22Rv1 (cell line): ENCODE results near the gene PPIH.
"Not testable (repeated sequence)": the region's sequence is repeated elsewhere in the genome, so short reads cannot be mapped to it uniquely, and the experiment has no call there.

Source experiments
- H3K27ac ChIP-seq: fragments of 450-650 bp; 2 replicates; pipeline ENCODE4 v1.5.1; 2017
- ZFX ChIP-seq: fragments of 450-650 bp; IDR thresholded peaks from 2 replicates; pipeline ENCODE4 v1.6.1; 2017; ENCODE audit warnings: antibody characterized with exemption, borderline replicate concordance
- TF ChIP-seq, protein P1 (sequence below): fragments of 450-650 bp; IDR thresholded peaks from 2 replicates; pipeline ENCODE4 v1.5.1; 2017; ENCODE audit warnings: mild to moderate bottlenecking

PPIH gene

GRCh38 chr1:42723511-42723910 is 65.3 kb downstream of the PPIH start:
- TF ChIP-seq ZFX: no peak
- TF ChIP-seq, protein P1, sequence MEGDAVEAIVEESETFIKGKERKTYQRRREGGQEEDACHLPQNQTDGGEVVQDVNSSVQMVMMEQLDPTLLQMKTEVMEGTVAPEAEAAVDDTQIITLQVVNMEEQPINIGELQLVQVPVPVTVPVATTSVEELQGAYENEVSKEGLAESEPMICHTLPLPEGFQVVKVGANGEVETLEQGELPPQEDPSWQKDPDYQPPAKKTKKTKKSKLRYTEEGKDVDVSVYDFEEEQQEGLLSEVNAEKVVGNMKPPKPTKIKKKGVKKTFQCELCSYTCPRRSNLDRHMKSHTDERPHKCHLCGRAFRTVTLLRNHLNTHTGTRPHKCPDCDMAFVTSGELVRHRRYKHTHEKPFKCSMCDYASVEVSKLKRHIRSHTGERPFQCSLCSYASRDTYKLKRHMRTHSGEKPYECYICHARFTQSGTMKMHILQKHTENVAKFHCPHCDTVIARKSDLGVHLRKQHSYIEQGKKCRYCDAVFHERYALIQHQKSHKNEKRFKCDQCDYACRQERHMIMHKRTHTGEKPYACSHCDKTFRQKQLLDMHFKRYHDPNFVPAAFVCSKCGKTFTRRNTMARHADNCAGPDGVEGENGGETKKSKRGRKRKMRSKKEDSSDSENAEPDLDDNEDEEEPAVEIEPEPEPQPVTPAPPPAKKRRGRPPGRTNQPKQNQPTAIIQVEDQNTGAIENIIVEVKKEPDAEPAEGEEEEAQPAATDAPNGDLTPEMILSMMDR: no peak
- H3K27ac ChIP-seq: no peak overlapping the region

GRCh38 chr1:42725820-42726219 is 67.6 kb downstream of the PPIH start:
- H3K27ac ChIP-seq: not testable (repeated sequence)
